ENCODE results near the gene TVP23C.
"Not testable (repeated sequence)": the region's sequence is repeated elsewhere in the genome, so short reads cannot be mapped to it uniquely, and the experiment has no call there.

The TVP23C gene

DNA sequence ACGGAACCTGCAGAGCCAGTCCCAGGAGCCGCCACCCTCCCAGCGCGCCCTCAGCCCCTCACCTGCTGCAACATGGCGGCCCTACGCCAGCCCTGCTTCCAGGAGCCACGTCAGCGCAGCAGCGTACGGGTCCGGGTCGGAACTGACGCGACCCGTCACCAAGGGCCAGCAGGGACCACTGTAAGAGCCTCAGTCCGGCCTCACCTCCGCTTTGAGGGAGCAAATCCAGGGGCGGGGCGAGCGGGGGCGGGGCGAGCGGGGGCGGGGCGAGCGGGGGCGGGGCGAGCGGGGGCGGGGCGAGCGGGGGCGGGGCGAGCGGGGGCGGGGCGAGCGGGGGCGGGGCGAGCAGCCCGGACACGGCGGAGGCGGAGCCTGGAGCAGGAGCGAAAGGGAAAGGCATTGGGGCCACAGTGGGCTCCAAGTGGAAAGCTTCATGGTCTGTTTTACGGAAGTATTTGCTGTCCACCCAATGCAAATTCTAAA lies at the start of gene TVP23C:
TSS of gene TVP23C (minus strand) at position 109 of the 483 bp plus-strand sequence. CDS start at position 74, 35 bp downstream.
- peak; percentile 57 to 70 for DNase-seq

DNA sequence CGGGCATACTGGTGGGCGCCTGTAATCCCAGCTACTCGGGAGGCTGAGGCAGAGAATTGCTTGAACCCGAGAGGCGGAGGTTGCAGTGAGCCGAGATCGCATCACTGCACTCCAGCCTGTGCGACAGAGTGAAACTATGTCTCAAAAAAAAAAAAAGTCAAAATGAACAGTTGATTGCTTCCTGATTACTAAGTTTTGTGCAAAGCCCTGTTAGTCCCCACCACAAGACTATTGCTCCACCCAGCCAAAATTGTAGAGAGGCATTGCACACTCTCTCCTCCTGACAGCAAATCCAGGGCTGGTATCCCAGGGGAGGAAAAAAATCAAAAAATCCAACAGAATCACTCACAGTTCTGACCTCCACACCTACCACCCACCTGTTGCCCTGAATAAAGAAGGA lies 29.7 kb upstream of the TVP23C start:
- not testable (repeated sequence) for DNase-seq

DNA sequence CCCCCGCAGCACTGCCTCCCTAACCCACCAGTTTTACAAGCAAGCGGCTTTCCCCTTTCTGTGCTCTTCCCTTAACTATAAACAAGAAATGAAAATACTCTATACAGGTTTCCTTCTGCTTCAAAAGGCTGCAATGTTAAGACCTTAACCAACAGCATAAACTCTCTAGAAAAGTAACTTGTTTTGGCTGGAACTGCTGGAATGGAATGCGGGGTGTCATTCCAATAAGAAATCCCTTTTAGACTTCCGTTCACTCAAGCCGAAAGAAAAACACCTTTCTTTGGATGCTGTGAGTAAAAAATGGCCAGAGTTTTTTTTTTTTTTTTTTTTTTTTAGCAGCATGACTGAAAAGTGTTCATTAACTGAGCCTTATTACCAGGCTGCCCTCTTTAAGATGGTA lies 28.7 kb upstream of the TVP23C start:
- not testable (repeated sequence) for DNase-seq

DNA sequence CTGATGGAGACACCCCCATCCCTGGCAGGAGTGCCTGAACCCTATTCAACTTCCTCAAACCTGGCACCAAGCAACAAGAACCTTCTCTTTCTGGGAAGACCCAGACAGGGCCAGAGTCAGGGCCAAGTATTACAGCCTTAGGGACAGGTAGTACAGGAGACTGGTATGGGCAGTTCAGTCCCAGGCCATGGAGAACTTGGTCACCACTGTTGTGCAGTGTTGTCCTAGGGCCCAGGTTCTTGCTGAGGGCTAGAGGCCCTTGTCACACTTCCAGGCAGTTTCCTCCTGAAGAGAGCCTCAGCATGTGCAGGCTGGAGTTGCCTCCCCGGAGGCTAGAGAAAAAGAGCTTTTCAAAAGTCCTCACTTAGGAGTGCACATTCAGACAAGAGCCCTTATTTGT lies 27.6 kb upstream of the TVP23C start:
- DNase-seq, result not testable (repeated sequence)

DNA sequence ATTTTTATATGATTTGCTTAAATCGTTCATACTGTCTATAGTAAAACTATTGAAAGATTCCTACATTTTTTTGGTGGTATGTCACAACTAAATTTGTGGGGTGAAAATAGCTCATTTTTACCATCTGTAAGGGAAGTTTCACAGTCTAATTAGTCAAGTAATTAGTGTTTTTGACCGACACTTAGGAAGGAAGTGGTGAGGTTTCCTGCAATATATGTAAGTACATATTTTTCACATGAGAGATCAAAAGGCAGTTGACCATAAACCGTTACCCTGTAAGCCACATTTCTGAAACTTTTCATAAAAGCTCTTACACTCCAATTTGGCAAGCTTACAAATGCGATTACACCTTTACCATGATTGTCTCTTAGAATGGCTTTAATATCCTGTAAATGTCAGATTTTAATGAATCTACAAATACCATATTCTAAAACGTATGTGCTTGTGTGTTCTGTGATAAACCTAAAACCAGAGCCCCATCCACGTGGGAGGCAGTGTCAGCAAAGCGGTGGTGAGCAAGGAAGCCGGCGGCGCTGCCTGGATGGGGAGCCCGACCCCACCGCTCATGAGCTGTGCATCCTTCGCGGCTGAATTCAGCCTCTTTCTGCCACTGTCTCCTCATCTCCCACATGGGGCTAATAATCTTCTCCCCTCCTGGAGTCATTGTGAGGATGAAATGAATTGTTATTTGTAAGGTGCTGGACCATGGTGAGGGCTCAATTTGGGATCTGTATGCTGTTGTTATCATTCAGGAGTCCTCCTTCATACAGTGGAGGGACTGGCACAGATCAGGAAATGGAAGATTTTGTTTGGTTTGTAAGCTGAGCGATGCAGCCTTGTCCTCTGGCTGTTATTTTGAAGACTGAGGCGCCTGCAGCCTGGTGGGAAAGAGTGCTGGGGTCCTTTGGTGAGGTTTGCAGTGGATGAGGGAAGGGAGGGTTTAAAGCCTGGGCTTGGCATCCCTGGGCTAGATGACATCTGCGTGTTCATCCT lies 26.6 kb upstream of the TVP23C start:
- not testable (repeated sequence) for DNase-seq

DNA sequence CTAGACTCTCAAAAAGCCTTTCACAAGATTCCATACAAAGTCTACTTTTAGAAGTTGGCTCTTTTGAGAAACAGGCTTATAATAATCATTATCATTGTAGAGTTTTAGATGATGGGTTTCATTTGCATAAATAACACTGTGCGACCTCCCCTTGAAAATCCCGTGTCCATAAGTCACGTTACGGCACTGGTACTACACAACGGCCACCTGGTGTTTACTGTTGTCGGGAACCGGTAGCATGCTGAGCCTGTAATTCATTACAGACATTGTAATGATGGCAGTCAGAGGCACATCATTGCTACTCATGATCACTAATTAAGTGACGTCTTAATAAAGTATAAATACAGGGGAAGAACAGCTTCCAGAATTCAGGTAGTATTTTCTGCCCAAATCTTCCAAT lies 24.7 kb upstream of the TVP23C start:
- not testable (repeated sequence) for DNase-seq

DNA sequence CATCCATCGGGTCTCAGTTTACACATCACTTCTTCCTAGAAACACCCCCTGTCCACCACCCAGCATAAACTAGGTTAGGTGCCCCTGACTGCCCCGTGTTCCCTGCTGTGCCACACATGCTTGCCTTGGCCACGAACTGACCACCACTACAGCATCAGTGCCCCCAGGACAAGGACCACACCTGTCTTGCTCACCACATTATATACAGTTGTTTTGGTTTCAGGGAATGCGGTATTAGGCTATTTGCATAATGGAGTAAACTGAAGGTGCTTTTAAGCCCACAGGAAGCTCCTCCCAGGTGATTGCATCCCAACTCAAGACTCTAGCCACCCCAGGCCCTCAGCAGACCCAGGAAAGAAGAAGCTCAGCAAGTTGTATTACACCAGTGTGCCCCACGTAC lies 20.0 kb upstream of the TVP23C start:
- DNase-seq, result not testable (repeated sequence)

DNA sequence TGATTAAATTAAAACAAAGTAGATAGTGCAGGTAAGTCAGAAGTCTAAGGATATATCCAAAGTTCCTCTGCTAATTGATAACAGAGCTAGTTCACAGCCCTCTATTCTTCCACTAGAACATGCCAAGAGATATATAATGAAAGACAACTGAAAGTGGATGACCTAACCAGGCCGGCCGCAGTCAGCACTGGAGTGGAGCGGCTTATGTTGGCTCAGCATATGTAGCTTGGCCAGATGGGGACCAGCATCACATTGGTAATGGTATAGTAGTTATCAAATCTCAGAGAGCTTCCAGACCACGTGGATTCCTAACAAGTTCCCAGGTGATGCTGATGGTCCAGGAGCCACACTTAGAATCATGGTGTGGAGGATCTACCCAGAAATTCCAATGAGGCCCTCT lies 18.2 kb upstream of the TVP23C start:
- DNase-seq, result not testable (repeated sequence)

DNA sequence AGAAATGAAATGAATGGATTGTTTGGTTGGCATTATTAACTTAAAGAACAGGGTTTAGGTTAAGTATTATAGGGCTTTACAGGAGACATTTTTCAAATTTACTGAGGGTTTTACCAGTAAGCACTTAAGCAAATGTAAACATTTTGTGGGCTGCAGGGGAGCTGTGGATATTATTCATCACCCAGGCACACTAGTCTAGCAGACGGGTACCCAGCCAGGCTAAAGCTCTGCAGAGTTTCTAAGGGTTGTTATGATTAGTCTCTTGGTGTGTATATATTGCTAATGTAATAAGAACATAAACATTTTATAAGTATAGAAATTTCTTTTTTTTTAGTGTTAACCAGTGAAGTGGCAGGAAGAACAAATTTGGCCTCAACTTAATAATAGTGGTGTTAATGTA lies 13.6 kb upstream of the TVP23C start:
- not testable (repeated sequence) for DNase-seq

DNA sequence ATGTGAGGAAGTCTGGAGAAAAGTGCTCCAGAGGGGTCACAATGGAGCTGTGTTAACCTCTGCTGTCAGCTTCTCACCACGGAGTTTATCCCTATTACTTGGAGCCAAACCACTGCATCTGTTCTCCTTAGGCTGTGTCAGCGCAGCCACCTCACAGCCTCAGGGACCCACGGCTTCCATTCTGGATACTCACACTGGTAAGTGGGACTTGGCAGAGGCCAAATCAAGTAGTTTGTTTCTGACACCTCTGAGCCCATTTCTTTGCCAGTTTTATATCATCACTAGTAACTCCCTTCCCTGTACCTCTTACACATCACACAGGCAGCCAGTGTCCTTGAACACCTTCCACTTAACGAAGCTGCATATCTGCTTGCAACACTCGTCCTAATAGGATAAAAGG lies 11.4 kb upstream of the TVP23C start:
- not testable (repeated sequence) for DNase-seq

DNA sequence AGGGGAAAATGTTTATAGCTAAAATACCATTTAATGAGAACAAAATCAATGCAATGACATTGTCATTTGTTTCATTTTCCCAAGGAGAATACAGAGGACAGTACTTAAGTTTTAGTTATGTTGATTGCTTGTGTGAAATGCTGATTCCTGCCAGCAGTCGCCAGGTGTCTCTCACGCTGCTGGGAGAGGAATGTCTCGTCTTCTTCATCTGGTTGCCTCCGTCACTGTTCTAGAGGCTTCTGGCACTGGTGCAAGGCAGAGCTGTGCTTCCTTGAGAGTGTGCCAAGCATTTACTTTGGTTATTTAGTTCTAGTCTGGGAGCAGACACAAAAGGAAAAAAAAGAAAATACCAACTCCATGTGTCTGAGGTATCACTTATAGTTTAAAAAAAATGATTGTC lies 10.6 kb upstream of the TVP23C start:
- DNase-seq, result not testable (repeated sequence)

DNA sequence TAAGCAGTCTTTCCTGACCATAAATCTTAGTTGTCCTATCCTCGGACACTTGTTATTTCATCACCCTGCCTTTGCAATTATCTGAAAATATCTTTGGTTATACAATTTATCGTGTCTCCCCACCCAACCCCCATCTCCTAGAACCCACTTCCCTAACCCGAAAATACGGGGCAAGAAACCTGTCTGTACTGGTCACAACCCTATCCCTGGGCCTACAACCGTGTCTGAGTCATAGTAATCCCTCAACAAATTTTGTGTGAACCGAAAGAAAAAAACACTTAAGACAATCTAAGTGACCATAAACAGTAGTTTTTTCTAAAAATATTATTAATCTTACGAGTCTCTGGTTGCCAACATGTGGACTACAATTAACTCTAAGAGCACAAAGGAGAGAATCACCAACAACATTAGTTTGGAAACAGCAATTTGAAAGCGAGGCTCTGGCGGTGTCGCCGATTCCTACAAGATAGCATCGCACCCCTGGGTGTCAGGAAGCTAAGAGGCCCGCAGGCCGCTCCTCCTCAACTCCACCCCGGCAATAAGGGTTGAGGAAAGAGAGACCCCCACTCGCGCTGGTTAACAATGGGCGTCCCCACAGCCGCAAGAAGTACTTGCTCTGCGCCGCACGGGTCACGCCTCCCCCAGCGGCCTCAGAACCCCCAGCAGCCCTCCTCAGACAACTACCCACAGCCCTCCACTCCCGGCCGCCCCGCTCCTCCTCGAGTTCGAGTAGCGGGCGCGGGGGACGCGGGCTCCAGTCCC lies 489 bp downstream of the TVP23C start:
- not testable (repeated sequence) for DNase-seq

DNA sequence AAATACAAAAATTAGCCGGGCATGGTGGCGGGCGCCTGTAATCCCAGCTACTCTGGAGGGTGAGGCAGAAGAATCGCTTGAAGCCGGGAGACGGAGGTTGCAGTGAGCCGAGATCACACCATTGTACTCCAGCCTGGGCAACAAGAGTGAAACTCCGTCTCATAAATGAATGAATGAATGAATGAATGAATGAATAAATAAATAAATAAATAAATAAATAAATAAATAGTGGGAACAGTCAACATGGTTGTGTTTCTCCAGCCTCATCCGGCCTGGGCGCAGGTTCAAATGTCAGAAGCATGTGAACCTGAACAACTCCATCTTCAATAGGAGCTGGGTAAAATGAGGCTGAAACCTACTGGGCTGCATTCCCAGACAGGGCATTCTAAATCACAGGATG lies 1.8 kb downstream of the TVP23C start:
- DNase-seq, result not testable (repeated sequence)

DNA sequence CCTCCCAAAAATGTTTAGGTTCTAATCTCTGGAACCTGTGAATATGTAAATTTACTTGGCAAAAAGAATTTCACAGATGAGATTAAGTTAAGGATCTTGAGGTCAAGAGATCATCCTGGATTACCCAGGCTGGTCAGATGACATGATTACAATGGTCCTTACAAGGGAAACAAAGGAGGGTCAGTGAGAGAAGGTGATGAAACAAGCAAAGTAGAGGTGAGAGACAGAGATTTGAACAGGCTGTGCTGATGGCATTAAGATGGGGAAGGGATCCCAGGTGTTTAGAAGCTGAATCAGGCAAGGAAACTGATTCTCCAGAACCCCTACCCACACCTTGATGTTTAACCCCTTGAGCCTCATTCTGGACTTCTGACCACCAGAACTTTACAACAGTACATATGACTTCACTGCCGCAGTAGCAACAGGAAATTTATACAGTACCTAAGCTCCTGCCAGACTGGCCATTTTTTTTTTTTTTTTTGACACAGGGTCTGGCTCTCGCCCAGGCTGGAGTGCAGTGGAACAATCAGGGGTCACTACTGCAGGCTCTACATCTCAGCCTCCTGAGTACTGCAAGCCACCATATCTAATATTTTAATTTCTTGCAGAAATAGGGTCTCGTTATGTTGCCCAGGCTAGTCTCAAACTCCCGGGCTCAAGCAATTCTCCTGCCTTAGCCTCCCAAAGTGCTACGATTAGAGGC lies 4.7 kb downstream of the TVP23C start:
- not testable (repeated sequence) for DNase-seq

DNA sequence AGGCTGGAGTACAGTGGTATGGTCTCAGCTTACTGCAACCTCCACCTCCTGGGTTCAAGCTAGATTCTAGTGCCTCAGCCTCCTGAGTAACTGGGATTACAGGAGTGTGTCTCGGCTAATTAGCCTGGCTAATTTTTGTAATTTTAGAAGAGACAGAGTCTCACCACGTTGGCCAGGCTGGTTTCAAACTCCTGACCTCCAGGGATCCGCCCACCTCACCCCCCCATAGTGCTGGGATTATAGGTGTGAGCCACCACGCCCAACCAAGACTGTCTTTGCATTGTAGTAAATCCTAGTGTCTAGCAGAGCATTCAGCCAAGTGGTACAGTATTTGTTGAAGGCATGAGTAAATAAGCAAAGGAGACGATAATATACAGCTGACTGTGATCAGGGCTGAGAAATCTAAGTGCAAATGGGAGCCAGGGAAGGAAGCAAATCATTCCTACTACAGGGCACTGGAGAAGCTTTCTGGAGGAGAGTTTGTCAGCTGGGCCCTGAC lies 5.9 kb downstream of the TVP23C start:
- DNase-seq, result not testable (repeated sequence)

DNA sequence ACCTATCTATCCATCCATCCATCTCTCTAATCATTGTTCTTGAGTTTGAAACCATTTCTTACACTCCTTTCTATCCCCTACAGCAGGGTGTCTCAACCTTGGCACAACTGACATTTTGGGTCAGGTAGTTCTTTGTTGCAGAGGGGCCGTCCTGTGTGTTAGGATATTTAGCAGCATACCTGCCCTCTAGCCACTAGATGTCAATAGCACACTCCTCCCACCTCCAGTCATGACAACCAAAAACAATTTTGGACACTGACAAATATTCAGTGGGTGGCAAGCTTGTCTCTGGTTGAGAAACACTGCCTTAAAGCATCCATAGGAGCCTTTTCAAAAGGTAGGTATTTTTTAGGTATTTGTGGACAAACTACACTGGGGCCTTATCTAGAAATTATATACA lies 10.4 kb downstream of the TVP23C start:
- not testable (repeated sequence) for DNase-seq

DNA sequence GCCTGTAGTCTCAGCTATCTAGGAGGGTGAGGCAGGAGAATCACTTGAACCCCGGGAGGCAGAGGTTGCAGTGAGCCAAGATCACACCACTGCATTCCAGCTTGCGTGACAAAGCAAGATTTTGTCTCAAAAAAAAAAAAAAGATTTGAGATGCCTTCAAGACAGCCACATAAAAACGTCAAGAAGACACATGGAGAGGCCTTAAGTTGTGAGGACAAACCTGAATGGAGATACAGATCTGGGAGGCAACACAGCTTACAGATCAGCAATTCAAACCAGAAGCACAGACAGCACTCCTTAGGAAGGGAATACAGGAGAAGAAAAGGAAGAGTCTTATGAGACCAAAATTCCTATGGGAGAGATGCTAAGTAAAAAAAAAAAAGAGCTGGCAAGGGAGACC lies 13.7 kb downstream of the TVP23C start:
- not testable (repeated sequence) for DNase-seq

DNA sequence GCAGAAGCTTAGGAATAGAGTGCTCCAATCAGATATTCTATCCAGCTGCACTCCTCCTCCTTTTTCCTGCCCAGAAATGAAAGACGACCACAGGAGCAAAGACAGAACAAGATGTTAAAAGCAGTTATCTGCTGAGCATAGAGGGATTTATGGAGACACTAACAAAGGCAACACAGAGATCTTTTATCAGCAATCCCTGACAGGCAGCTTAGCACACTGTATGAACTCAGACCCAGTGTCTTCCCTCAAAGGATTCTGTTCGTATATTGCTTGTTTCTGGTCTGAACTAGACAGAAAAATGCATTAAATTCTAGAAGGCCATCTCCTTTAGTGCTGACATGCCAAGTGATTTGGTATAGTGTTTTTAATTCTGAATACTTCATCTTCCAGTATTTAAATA lies 16.7 kb downstream of the TVP23C start:
- DNase-seq, result not testable (repeated sequence)

DNA sequence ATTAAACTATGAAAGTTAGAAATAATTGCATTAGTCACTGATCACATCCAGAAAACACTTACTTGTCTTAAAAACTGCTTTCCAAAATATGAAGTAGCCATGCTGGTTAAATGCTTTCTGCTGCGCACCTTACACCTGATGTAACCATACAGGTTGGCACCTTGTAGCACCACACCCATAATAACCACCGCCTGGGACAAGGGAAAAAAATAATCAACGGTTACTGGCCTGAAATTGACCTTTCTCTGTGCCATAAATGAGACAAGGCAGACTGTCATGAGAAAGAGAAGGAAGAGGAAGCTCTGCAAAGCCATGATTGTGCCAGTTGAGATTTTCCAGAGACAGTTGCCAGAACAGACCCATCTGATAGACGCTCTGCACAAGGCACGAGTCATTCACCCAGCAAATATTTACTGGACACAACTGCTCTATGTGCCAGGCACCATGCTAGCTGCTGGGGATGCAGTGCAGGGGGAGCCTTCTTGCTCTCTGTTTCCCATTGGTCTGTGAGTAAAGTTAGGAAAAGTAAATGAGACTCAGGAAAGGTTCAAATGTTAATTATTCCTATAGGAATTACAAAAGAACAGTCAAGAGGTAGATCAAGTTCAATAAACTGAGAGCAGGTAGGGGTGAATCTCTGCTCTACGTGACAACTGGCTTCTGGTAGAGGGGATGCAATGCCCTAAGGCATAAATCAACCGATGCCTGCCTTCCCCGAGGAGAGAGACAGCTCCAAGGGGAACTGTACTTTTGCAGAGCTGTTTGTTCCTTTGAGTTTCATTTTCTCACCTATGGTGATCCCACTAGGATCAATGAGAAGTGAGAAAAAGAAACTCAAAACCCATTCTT lies 22.7 kb downstream of the TVP23C start:
- DNase-seq, result not testable (repeated sequence)

DNA sequence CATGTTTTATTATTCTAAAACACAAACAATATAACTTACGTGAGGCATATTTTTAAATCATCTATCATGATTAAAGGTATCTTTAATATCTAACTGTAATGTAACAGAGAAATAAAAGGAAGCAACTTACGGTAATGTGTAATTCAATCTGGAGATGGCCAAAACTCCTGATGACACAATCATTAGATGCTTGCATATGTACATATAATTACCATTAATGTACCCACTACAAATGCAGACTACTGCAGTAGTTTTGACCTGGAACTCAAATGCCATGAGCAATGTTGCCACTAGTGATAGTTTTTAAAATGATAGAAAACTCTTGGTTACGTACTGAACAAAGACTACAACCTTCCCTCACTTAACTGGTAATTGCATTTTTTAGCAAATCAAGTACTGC lies 30.2 kb downstream of the TVP23C start:
- not testable (repeated sequence) for DNase-seq

Data from NCI-H1930 (cell line).